Fibroblast of lung (primary cell): Measurements from ENCODE around the gene MBOAT1. TPM values are rescaled to one million over a fixed set of nuclear protein-coding genes. Genes with fewer than 3 reads are reported as not detected.

ENCODE experiments used
- DNase-seq, 2 donors: peaks; one replicate each; pipeline versions ENCODE4 v3.0.0 to v3.0.0-alpha.2; 2010; ENCODE audit warnings: low read depth in 2 of 2
- H2AFZ ChIP-seq: 2 replicates; pipeline ENCODE4 v1.5.1; 2012; ENCODE audit warnings: low read length, control low read depth, inconsistent platforms
- H3K27ac ChIP-seq: 2 replicates; pipeline ENCODE4 v1.5.1; 2011; ENCODE audit warnings: low read length, control low read depth; ENCODE audit not compliant: insufficient read depth
- H3K27me3 ChIP-seq: 2 replicates; pipeline ENCODE4 v1.5.1; 2011; ENCODE audit warnings: mild to moderate bottlenecking, low read length; ENCODE audit not compliant: control insufficient read depth, insufficient read depth
- H3K36me3 ChIP-seq: 2 replicates; pipeline ENCODE4 v1.5.1; 2011; ENCODE audit warnings: low read length; ENCODE audit not compliant: control insufficient read depth, insufficient read depth
- H3K4me1 ChIP-seq: 2 replicates; pipeline ENCODE4 v1.5.1; 2011; ENCODE audit warnings: low read length; ENCODE audit not compliant: control insufficient read depth, insufficient read depth; ENCODE audit errors: extremely low read depth
- H3K4me2 ChIP-seq: 2 replicates; pipeline ENCODE4 v1.5.1; 2011; ENCODE audit warnings: low read length, control low read depth; ENCODE audit not compliant: insufficient read depth; ENCODE audit errors: extremely low read depth
- H3K4me3 ChIP-seq, 4 experiments: fragments of 200-600 bp in 1 of 4; sonication (generic) in 1 of 4; replicated peaks in 1 of 4; 2 replicates each; pipeline ENCODE4 v1.5.1; 2011 to 2016; ENCODE audit warnings: low read length in 4 of 4, low read depth in 3 of 4, mild to moderate bottlenecking in 3 of 4, control low read depth in 2 of 4, inconsistent platforms in 1 of 4, mixed read lengths in 1 of 4; ENCODE audit not compliant: insufficient read depth in 1 of 4; ENCODE audit errors: control extremely low read depth in 1 of 4
- H3K79me2 ChIP-seq: 2 replicates; pipeline ENCODE4 v1.5.1; 2012; ENCODE audit warnings: mild to moderate bottlenecking, low read length, inconsistent platforms; ENCODE audit not compliant: control insufficient read depth, insufficient read depth
- H3K9ac ChIP-seq: 2 replicates; pipeline ENCODE4 v1.5.1; 2011; ENCODE audit warnings: mild to moderate bottlenecking, low read length, control low read depth; ENCODE audit not compliant: insufficient read depth
- H3K9me3 ChIP-seq: 2 replicates; pipeline ENCODE4 v1.5.1; 2012; ENCODE audit warnings: low read depth, low read length; ENCODE audit not compliant: control insufficient read depth, insufficient read depth
- H4K20me1 ChIP-seq: 2 replicates; pipeline ENCODE4 v1.5.1; 2011; ENCODE audit warnings: low read length; ENCODE audit not compliant: control insufficient read depth, insufficient read depth; ENCODE audit errors: extremely low read depth
- EZH2 ChIP-seq: IDR thresholded peaks from 2 replicates; pipeline ENCODE4 v1.5.1; 2012; ENCODE audit warnings: low read length, control low read depth, mild to moderate bottlenecking; ENCODE audit errors: missing control alignments
- polyA plus RNA-seq, 2 donors: library from polyadenylated mRNA; depleted of rRNA in 1 of 2; stranded (reverse) in 1 of 2; unstranded in 1 of 2; fragments of >200 nt; gene quantifications; 2 replicates each; pipeline ENCODE4 v1.2.1, GENCODE V29; 2011 to 2012; ENCODE audit warnings: missing spikeins in 1 of 2
- total RNA-seq: library from RNA; depleted of rRNA; stranded (reverse); fragments of >200 nt; gene quantifications from 2 replicates; pipeline ENCODE4 v1.2.1, GENCODE V29; 2014
- TF ChIP-seq, protein P1 (sequence below), 2 donors: IDR thresholded peaks in 1 of 2; conservative IDR thresholded peaks in 1 of 2; 1 replicate in 1 of 2; 2 replicates in 1 of 2; pipeline ENCODE4 v1.5.1; 2011 to 2012; ENCODE audit warnings: low read length in 2 of 2, control low read depth in 1 of 2, inconsistent platforms in 1 of 2, low read depth in 1 of 2, mild to moderate bottlenecking in 1 of 2

The MBOAT1 gene
- total and polyA plus RNA-seq, 2 donors (not counting 1 experiment from before 2014, with no cell fraction given): 3.1 to 6.6 TPM

- Histone ChIP-seq H3K36me3 (no peaks in the 10 kb centered on the region), H3K27me3 (no peaks in the 10 kb centered on the region), H2AFZ (no peak overlapping the region), H3K9me3 (no peaks in the 10 kb centered on the region), H3K9ac (no peak overlapping the region), H3K4me3 (no peak overlapping the region), H4K20me1 (no peaks in the 10 kb centered on the region), H3K79me2 (no peaks in the 10 kb centered on the region), H3K4me1 (no peaks in the 10 kb centered on the region), H3K4me2 (no peak overlapping the region), H3K27ac (no peak overlapping the region)
- no peak for TF ChIP-seq EZH2
- TF ChIP-seq, protein P1, sequence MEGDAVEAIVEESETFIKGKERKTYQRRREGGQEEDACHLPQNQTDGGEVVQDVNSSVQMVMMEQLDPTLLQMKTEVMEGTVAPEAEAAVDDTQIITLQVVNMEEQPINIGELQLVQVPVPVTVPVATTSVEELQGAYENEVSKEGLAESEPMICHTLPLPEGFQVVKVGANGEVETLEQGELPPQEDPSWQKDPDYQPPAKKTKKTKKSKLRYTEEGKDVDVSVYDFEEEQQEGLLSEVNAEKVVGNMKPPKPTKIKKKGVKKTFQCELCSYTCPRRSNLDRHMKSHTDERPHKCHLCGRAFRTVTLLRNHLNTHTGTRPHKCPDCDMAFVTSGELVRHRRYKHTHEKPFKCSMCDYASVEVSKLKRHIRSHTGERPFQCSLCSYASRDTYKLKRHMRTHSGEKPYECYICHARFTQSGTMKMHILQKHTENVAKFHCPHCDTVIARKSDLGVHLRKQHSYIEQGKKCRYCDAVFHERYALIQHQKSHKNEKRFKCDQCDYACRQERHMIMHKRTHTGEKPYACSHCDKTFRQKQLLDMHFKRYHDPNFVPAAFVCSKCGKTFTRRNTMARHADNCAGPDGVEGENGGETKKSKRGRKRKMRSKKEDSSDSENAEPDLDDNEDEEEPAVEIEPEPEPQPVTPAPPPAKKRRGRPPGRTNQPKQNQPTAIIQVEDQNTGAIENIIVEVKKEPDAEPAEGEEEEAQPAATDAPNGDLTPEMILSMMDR (conservative IDR thresholded peaks at IDR 0.05 in 1 of 2, IDR thresholded peaks at IDR 0.05 in 1 of 2; ENCODE audit: low read depth in 1 of 2, low read length in 2 of 2): no peak
- DNase-seq: no peak
These were observed 53.2 kb downstream of the MBOAT1 start for GRCh38 chr6:20159098-20159497.

- Histone ChIP-seq H4K20me1 (no peaks in the 10 kb centered on the region), H3K79me2 (no peaks in the 10 kb centered on the region), H2AFZ (no peak overlapping the region), H3K9me3 (no peaks in the 10 kb centered on the region), H3K4me1 (no peaks in the 10 kb centered on the region), H3K4me3 (no peak overlapping the region), H3K27ac (no peak overlapping the region), H3K4me2 (no peak overlapping the region), H3K36me3 (no peaks in the 10 kb centered on the region), H3K9ac (no peak overlapping the region), H3K27me3 (no peaks in the 10 kb centered on the region)
- DNase-seq: no peak
- TF ChIP-seq EZH2: no peak
- TF ChIP-seq, protein P1 (conservative IDR thresholded peaks at IDR 0.05 in 1 of 2, IDR thresholded peaks at IDR 0.05 in 1 of 2; ENCODE audit: low read depth in 1 of 2, low read length in 2 of 2): no peak
These were observed 53.6 kb downstream of the MBOAT1 start for GRCh38 chr6:20158676-20159075.

GRCh38 chr6:20156824-20157223, 55.4 kb downstream of the MBOAT1 start:
- no peak for TF ChIP-seq EZH2
- TF ChIP-seq, protein P1 (conservative IDR thresholded peaks at IDR 0.05 in 1 of 2, IDR thresholded peaks at IDR 0.05 in 1 of 2; ENCODE audit: low read depth in 1 of 2, low read length in 2 of 2): no peak
- Histone ChIP-seq H3K4me1 (no peaks in the 10 kb centered on the region), H3K36me3 (no peaks in the 10 kb centered on the region), H3K27me3 (no peaks in the 10 kb centered on the region), H3K79me2 (no peaks in the 10 kb centered on the region), H3K27ac (no peak overlapping the region), H3K4me3 (no peak overlapping the region), H2AFZ (no peak overlapping the region), H4K20me1 (no peaks in the 10 kb centered on the region), H3K4me2 (no peak overlapping the region), H3K9ac (no peak overlapping the region), H3K9me3 (no peaks in the 10 kb centered on the region)
- no peak for DNase-seq
